Mucosa of stomach (tissue), 1 donor: ENCODE data around the gene MARCO.

Experiments
- H3K27me3 ChIP-seq: one replicate; pipeline ENCODE4 v1.7.0; 2013; ENCODE audit warnings: mild to moderate bottlenecking, low read length; ENCODE audit not compliant: control insufficient read depth, insufficient read depth
- H3K36me3 ChIP-seq: one replicate; pipeline ENCODE4 v1.7.0; 2013; ENCODE audit warnings: low read length; ENCODE audit not compliant: control insufficient read depth, insufficient read depth
- H3K4me1 ChIP-seq: one replicate; pipeline ENCODE4 v1.7.0; 2013; ENCODE audit warnings: mild to moderate bottlenecking, low read length; ENCODE audit not compliant: control insufficient read depth, insufficient read depth
- H3K4me3 ChIP-seq: one replicate; pipeline ENCODE4 v1.7.0; 2013; ENCODE audit warnings: low read length
- H3K9ac ChIP-seq: one replicate; pipeline ENCODE4 v1.7.0; 2013; ENCODE audit warnings: mild to moderate bottlenecking, low read length, moderate library complexity
- H3K9me3 ChIP-seq: one replicate; pipeline ENCODE4 v1.7.0; 2013; ENCODE audit warnings: mild to moderate bottlenecking, low read length, moderate library complexity; ENCODE audit not compliant: control insufficient read depth
- donor health status: Pancreatic carcinoma.

Gene MARCO

GRCh38 chr2:118942031-118942430 is at the start of gene MARCO:
TSS of gene MARCO (plus strand) at chr2:118942194. CDS start at chr2:118942301, 107 bp downstream.
- Histone ChIP-seq H3K9ac (no peak within 1 kb of the TSS), H3K9me3 (no peaks in the 10 kb centered on the region), H3K4me3 (no peak within 1 kb of the TSS), H3K4me1 (no peaks in the 10 kb centered on the region), H3K27me3 (no peaks in the 10 kb centered on the region), H3K36me3 (no peaks in the 10 kb centered on the region)

GRCh38 chr2:118893100-118893499 is 48.9 kb upstream of the MARCO start:
- Histone ChIP-seq H3K9me3 (no peaks in the 10 kb centered on the region), H3K9ac (no peak overlapping the region)

GRCh38 chr2:118902266-118903028 is 39.5 kb upstream of the MARCO start:
- no peaks in the 10 kb centered on the region for H3K4me1 ChIP-seq
- no peaks in the 10 kb centered on the region for H3K9me3 ChIP-seq
- no peak overlapping the region for H3K4me3 ChIP-seq
- H3K36me3 ChIP-seq, result no peaks in the 10 kb centered on the region
- H3K9ac ChIP-seq, result no peak overlapping the region
- H3K27me3 ChIP-seq, result no peaks in the 10 kb centered on the region

More at GRCh38 chr2:118893100-118893499, 48.9 kb upstream of the MARCO start:
- Histone ChIP-seq H3K36me3 (no peaks in the 10 kb centered on the region), H3K4me1 (no peaks in the 10 kb centered on the region), H3K4me3 (no peak overlapping the region), H3K27me3 (no peaks in the 10 kb centered on the region)

- Histone ChIP-seq H3K36me3 (no peaks in the 10 kb centered on the region), H3K9me3 (no peaks in the 10 kb centered on the region), H3K27me3 (no peaks in the 10 kb centered on the region), H3K4me3 (no peak overlapping the region), H3K4me1 (no peaks in the 10 kb centered on the region), H3K9ac (no peak overlapping the region)
Measured at GRCh38 chr2:118903029-118903351, 39.0 kb upstream of the MARCO start.

GRCh38 chr2:118903551-118904479 is 38.2 kb upstream of the MARCO start:
- Histone ChIP-seq H3K4me1 (no peaks in the 10 kb centered on the region), H3K27me3 (no peaks in the 10 kb centered on the region), H3K9ac (no peak overlapping the region), H3K36me3 (no peaks in the 10 kb centered on the region), H3K4me3 (no peak overlapping the region), H3K9me3 (no peaks in the 10 kb centered on the region)

GRCh38 chr2:118905206-118905605 is 36.8 kb upstream of the MARCO start:
- Histone ChIP-seq H3K4me1 (no peaks in the 10 kb centered on the region), H3K9me3 (no peaks in the 10 kb centered on the region), H3K4me3 (no peak overlapping the region), H3K36me3 (no peaks in the 10 kb centered on the region), H3K27me3 (no peaks in the 10 kb centered on the region), H3K9ac (no peak overlapping the region)

GRCh38 chr2:118906186-118906585 is 35.8 kb upstream of the MARCO start:
- Histone ChIP-seq H3K9ac (no peak overlapping the region), H3K4me1 (no peaks in the 10 kb centered on the region), H3K9me3 (no peaks in the 10 kb centered on the region)

GRCh38 chr2:118907759-118908158 is 34.2 kb upstream of the MARCO start:
- H3K4me3 ChIP-seq, result no peak overlapping the region

More at GRCh38 chr2:118906186-118906585, 35.8 kb upstream of the MARCO start:
- Histone ChIP-seq H3K36me3 (no peaks in the 10 kb centered on the region), H3K27me3 (no peaks in the 10 kb centered on the region), H3K4me3 (no peak overlapping the region)

GRCh38 chr2:118909191-118909590 is 32.8 kb upstream of the MARCO start:
- Histone ChIP-seq H3K27me3 (no peaks in the 10 kb centered on the region), H3K4me1 (no peaks in the 10 kb centered on the region), H3K36me3 (no peaks in the 10 kb centered on the region), H3K9ac (no peak overlapping the region), H3K4me3 (no peak overlapping the region), H3K9me3 (no peaks in the 10 kb centered on the region)

More at GRCh38 chr2:118907759-118908158, 34.2 kb upstream of the MARCO start:
- no peaks in the 10 kb centered on the region for H3K4me1 ChIP-seq
- H3K27me3 ChIP-seq, result no peaks in the 10 kb centered on the region
- no peaks in the 10 kb centered on the region for H3K36me3 ChIP-seq
- no peak overlapping the region for H3K9ac ChIP-seq
- H3K9me3 ChIP-seq, result no peaks in the 10 kb centered on the region

- H3K9ac ChIP-seq, result no peak overlapping the region
- H3K4me1 ChIP-seq, result no peaks in the 10 kb centered on the region
- H3K9me3 ChIP-seq, result no peaks in the 10 kb centered on the region
- no peaks in the 10 kb centered on the region for H3K36me3 ChIP-seq
- no peak overlapping the region for H3K4me3 ChIP-seq
- no peaks in the 10 kb centered on the region for H3K27me3 ChIP-seq
Measured at GRCh38 chr2:118911166-118911856, 30.7 kb upstream of the MARCO start.

- no peaks in the 10 kb centered on the region for H3K27me3 ChIP-seq
- no peak overlapping the region for H3K9ac ChIP-seq
- H3K4me1 ChIP-seq, result no peaks in the 10 kb centered on the region
- no peak overlapping the region for H3K4me3 ChIP-seq
- H3K36me3 ChIP-seq, result no peaks in the 10 kb centered on the region
- H3K9me3 ChIP-seq, result no peaks in the 10 kb centered on the region
Measured at GRCh38 chr2:118911936-118912335, 30.1 kb upstream of the MARCO start.
